Gastroesophageal sphincter (tissue), 4 donors: ENCODE measurements around the gene FANCB. TPM values are rescaled to one million over a fixed set of nuclear protein-coding genes. Genes with fewer than 3 reads are reported as not detected.

ENCODE experiments used
- ATAC-seq: fragments of 150-250 bp; one replicate; pipeline ENCODE4 v1.9.1; 2016; ENCODE audit warnings: mild to moderate bottlenecking, moderate library complexity
- H3K27ac ChIP-seq, 4 donors: fragments of 200-600 bp; sonication (generic) in 3 of 4; 1 replicate in 3 of 4; 2 replicates in 1 of 4; pipeline ENCODE4 v1.5.1; 2016 to 2019
- H3K27me3 ChIP-seq: fragments of 200-600 bp; sonication (generic); one replicate; pipeline ENCODE4 v1.5.1; 2019
- H3K36me3 ChIP-seq, 2 donors: fragments of 200-600 bp; sonication (generic); one replicate each; pipeline ENCODE4 v1.5.1; 2019; ENCODE audit warnings: control low read depth in 1 of 2
- H3K4me1 ChIP-seq, 3 donors: fragments of 200-600 bp; sonication (generic); 1 replicate in 2 of 3; 2 replicates in 1 of 3; pipeline ENCODE4 v1.5.1; 2016 to 2019; ENCODE audit warnings: control low read depth in 2 of 3
- H3K4me3 ChIP-seq, 2 donors: fragments of 200-600 bp; sonication (generic); one replicate each; pipeline ENCODE4 v1.5.1; 2019; ENCODE audit warnings: mild to moderate bottlenecking in 1 of 2, moderate library complexity in 1 of 2
- H3K9me3 ChIP-seq, 3 donors: fragments of 200-600 bp; sonication (generic); one replicate each; pipeline ENCODE4 v1.5.1; 2017 to 2019; ENCODE audit warnings: control low read depth in 2 of 3
- EP300 ChIP-seq: sonication (generic); formaldehyde crosslinking; IDR thresholded peaks from one replicate; pipeline ENCODE4 v1.6.1; 2017; ENCODE audit warnings: antibody characterized with exemption, mild to moderate bottlenecking
- POLR2A ChIP-seq, 2 donors: fragments of 450-650 bp; IDR thresholded peaks; one replicate each; pipeline ENCODE4 v1.6.1; 2017; ENCODE audit warnings: antibody characterized with exemption in 2 of 2, mild to moderate bottlenecking in 2 of 2, moderate library complexity in 1 of 2
- POLR2AphosphoS5 ChIP-seq: sonication (generic); formaldehyde crosslinking; IDR thresholded peaks from one replicate; pipeline ENCODE4 v1.6.1; 2017; ENCODE audit warnings: antibody characterized with exemption
- WGBS, 2 donors: methylation state at CpG; one replicate each; pipeline ENCODE4 v1.1.5; 2018; ENCODE audit warnings: low coverage in 1 of 2; 5-methylcytosine and 5-hydroxymethylcytosine counted together
- total RNA-seq, 4 donors: library from RNA; depleted of rRNA; stranded (reverse); fragments of >200 nt; gene quantifications; one replicate each; pipeline ENCODE4 v1.1.0, GENCODE V29; 2016
- TF ChIP-seq, protein P1 (sequence below), 4 experiments: fragments of 200-600 bp in 2 of 4; fragments of 450-650 bp in 2 of 4; sonication (generic) in 1 of 4; IDR thresholded peaks; one replicate each; pipeline ENCODE4 v1.5.1; 2017 to 2019; ENCODE audit warnings: antibody characterized with exemption in 4 of 4, mild to moderate bottlenecking in 2 of 4, moderate library complexity in 2 of 4

The FANCB gene
- total RNA-seq, 4 donors from 2014 or later = 0.67 to 2.4 (median 1.2) TPM

DNA sequence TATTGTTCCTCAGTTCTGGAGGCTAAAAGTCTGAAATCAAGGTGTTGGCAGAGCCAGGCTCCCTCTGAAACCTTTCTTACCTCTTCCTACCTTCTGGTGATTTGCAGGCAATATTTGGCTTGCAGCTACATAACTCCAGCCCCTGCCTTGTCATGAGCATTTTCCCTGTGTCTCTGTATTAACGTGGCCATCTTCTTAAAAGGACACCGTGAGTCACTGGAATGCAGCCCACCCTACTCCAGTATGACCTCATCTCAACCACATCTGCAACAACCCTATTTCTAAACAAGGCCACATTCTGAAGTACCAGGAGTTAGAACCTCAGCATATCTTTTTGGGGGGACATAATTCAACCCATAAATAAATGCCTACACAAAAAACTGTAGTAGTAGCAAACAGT is 40.7 kb downstream of the FANCB start:
- H3K9me3 ChIP-seq = no peaks in the 10 kb centered on the region
- H3K27me3 ChIP-seq = no peaks in the 10 kb centered on the region
- no peak overlapping the region for H3K27ac ChIP-seq
- H3K36me3 ChIP-seq = no peaks in the 10 kb centered on the region
- WGBS, 2 donors = 65% methylated on average over 2 of the region's 2 CpGs; no CpG with 5 or more reads in 1 of the 2 donors
- no peak overlapping the region for H3K4me3 ChIP-seq
- no peaks in the 10 kb centered on the region for H3K4me1 ChIP-seq
- TF ChIP-seq, protein P1, sequence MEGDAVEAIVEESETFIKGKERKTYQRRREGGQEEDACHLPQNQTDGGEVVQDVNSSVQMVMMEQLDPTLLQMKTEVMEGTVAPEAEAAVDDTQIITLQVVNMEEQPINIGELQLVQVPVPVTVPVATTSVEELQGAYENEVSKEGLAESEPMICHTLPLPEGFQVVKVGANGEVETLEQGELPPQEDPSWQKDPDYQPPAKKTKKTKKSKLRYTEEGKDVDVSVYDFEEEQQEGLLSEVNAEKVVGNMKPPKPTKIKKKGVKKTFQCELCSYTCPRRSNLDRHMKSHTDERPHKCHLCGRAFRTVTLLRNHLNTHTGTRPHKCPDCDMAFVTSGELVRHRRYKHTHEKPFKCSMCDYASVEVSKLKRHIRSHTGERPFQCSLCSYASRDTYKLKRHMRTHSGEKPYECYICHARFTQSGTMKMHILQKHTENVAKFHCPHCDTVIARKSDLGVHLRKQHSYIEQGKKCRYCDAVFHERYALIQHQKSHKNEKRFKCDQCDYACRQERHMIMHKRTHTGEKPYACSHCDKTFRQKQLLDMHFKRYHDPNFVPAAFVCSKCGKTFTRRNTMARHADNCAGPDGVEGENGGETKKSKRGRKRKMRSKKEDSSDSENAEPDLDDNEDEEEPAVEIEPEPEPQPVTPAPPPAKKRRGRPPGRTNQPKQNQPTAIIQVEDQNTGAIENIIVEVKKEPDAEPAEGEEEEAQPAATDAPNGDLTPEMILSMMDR (IDR thresholded peaks at IDR 0.05) = no peak
- TF ChIP-seq POLR2A (IDR thresholded peaks at IDR 0.05) = no peak
- TF ChIP-seq POLR2AphosphoS5 = no peak
- no peak for TF ChIP-seq EP300
- no peak for ATAC-seq

DNA sequence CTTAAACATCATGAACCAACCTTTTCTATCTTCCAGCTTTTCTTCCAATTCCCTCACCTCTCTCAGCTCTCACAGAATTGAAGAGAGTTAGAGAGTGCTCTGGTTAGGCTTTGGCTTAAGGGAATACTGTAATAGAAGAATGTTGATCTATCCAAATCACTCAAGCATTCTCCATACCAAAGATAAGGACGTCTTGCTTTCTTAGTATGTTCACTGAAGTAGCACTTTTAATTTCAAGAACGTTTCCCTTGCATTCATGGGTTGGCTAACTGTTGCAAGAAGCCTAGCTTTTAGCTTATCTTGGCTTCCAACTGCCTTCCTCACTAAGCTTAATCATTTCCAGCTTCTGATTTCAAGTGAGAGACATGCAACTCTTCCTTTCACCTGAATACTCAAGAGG is 43.2 kb downstream of the FANCB start:
- ATAC-seq = no peak
- Histone ChIP-seq H3K4me1 (no peaks in the 10 kb centered on the region), H3K36me3 (no peaks in the 10 kb centered on the region), H3K9me3 (no peaks in the 10 kb centered on the region), H3K27ac (no peak overlapping the region), H3K4me3 (no peak overlapping the region), H3K27me3 (no peaks in the 10 kb centered on the region)
- TF ChIP-seq, protein P1 (IDR thresholded peaks at IDR 0.05) = no peak
- TF ChIP-seq POLR2A (IDR thresholded peaks at IDR 0.05) (no peak), EP300 (no peak), POLR2AphosphoS5 (no peak)
- WGBS, 2 donors = 77 to 93% methylated on average over 2 of the region's 2 CpGs

DNA sequence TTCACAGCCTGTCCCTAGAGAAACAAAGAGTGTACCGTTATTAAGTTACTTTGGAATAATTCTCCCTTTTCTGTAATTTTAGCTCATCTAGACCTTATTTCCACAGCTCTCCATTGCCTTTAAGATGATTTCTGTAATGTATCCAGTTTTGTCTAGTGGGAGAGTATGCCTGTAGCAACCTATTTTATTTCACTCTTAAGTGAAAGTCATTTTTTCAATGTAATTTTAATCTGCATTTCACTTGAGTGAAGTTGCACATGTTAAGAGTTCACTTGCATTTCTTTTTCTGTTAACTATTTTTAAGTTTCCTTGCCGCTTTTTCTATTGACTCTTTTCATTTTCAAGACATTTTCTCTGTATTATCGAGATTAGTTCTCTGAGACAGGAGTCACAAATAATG is 46.5 kb downstream of the FANCB start:
- TF ChIP-seq EP300 = no peak
- TF ChIP-seq POLR2AphosphoS5 = no peak
- TF ChIP-seq POLR2A (IDR thresholded peaks at IDR 0.05) = no peak
- TF ChIP-seq, protein P1 (IDR thresholded peaks at IDR 0.05) = no peak
- WGBS, 2 donors = 65 to 68% methylated on average over 2 to 3 of the region's 3 CpGs
- Histone ChIP-seq H3K4me3 (no peak overlapping the region), H3K9me3 (no peaks in the 10 kb centered on the region), H3K27me3 (no peaks in the 10 kb centered on the region), H3K4me1 (no peaks in the 10 kb centered on the region), H3K36me3 (no peaks in the 10 kb centered on the region), H3K27ac (no peak overlapping the region)
- no peak for ATAC-seq

DNA sequence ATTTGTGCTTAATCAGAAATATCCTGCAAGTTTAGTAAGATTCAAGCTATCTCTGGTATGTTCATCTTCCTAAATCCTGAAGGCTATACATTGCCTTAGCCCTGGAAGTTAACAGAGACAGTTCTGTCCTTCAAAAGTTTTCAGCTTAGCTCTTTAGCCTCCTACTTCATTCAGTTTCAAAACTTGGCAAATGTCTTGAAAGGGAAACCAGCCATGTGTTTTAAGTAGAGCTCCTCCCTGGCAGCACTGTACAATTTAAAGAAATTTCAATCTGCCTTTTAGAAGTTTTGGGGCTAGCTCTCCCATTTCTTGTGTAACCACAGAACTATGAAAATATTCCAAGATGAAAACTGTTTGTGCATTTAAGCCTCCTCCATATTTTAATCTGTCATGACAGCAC is 47.0 kb downstream of the FANCB start:
- no peak overlapping the region for H3K4me3 ChIP-seq
- TF ChIP-seq POLR2AphosphoS5 = no peak
- TF ChIP-seq, protein P1 (IDR thresholded peaks at IDR 0.05) = no peak
- no peak for TF ChIP-seq EP300
- no peak for TF ChIP-seq POLR2A (IDR thresholded peaks at IDR 0.05)
- no peaks in the 10 kb centered on the region for H3K27me3 ChIP-seq
- H3K27ac ChIP-seq = no peak overlapping the region
- H3K9me3 ChIP-seq = no peaks in the 10 kb centered on the region
- H3K4me1 ChIP-seq = no peaks in the 10 kb centered on the region
- no peaks in the 10 kb centered on the region for H3K36me3 ChIP-seq
- ATAC-seq = no peak

DNA sequence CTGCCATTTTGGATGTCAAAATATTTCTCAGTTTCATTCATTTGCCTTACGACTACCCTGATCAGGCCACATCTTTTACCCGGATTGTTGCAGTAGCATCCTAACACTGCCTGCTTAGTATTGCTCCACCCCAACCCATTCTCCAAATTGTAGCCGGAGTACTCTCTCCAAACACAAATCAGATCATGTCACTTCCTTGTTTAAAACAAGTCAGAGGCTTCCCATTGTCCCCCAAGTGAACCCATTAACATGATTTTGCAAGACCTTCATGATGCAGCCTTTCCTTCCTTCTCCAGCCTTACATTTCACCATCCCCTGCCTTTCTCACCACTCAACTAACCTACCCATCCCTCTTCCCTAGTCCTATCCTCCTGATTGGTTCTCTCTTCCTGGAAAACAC is 53.1 kb downstream of the FANCB start:
- no peak for ATAC-seq
- H3K27ac ChIP-seq = no peak overlapping the region
- TF ChIP-seq EP300 (no peak), POLR2AphosphoS5 (no peak), POLR2A (IDR thresholded peaks at IDR 0.05) (no peak)
- TF ChIP-seq, protein P1 (IDR thresholded peaks at IDR 0.05) = no peak
- no peaks in the 10 kb centered on the region for H3K4me1 ChIP-seq
- no peaks in the 10 kb centered on the region for H3K9me3 ChIP-seq
- no peaks in the 10 kb centered on the region for H3K27me3 ChIP-seq
- H3K4me3 ChIP-seq = no peak overlapping the region
- H3K36me3 ChIP-seq = no peaks in the 10 kb centered on the region
- WGBS, 2 donors = 100% methylated on average over 1 of the region's 3 CpGs
